Measurements from ENCODE around the gene ZNF175.

Gene ZNF175

DNA sequence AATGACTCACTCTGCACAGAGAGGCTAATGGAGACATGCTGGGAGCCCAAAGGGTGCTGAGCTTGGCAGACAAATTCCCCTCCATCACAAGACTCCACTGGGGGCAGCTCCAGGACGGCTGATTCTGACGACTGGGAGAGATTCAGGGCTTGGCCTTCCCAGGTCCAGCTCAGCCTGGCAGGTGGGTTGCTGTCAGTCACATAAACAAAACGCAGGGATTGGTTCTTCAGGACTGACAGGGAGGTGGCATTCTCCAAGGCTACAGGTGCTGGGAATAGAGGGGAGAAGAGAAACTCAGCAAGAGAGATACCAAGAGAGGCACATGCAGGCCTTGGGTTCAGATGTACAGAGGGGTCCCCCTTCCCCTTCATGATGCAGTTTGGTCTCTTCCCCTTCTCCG is 10.7 kb upstream of the ZNF175 start:
- TF ChIP-seq, protein P1, sequence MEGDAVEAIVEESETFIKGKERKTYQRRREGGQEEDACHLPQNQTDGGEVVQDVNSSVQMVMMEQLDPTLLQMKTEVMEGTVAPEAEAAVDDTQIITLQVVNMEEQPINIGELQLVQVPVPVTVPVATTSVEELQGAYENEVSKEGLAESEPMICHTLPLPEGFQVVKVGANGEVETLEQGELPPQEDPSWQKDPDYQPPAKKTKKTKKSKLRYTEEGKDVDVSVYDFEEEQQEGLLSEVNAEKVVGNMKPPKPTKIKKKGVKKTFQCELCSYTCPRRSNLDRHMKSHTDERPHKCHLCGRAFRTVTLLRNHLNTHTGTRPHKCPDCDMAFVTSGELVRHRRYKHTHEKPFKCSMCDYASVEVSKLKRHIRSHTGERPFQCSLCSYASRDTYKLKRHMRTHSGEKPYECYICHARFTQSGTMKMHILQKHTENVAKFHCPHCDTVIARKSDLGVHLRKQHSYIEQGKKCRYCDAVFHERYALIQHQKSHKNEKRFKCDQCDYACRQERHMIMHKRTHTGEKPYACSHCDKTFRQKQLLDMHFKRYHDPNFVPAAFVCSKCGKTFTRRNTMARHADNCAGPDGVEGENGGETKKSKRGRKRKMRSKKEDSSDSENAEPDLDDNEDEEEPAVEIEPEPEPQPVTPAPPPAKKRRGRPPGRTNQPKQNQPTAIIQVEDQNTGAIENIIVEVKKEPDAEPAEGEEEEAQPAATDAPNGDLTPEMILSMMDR (IDR thresholded peaks at IDR 0.05; ENCODE audit: low read depth, low read length): no peak

DNA sequence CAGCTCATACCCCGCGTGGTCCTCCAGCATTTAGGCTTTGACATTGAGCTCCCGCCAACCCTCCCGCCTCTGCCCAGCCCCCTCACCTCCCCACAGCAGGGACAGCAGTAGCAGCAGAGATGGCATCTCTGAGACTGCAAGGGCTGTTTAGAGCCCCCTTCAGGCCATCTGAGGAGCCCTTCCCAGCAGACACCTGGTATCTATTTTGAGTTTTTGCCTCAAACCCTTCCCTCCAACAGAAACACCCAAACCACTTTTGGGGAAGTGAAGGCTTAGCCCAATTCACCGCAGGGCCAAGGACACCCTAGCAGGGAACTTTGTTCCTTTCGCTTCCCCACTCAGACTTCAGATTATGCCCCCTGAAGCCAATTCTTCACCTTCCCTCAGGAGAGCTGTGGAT is 6.3 kb upstream of the ZNF175 start:
- DNase-seq (ENCODE audit: low read depth, low spot score): no peak
- H3K4me3 ChIP-seq (ENCODE audit: low read depth, low read length): no peak overlapping the region
- in situ Hi-C loops (cut with HindIII; ENCODE audit: low sequenced_read_pairs): no loop called here
- TF ChIP-seq, protein P1 (IDR thresholded peaks at IDR 0.05; ENCODE audit: low read depth, low read length): no peak

More for the DNA sequence above, 10.7 kb upstream of the ZNF175 start:
- H3K4me3 ChIP-seq (ENCODE audit: low read depth, low read length): no peak overlapping the region
- DNase-seq (ENCODE audit: low read depth, low spot score): no peak
- in situ Hi-C loops (cut with HindIII; ENCODE audit: low sequenced_read_pairs): no loop called here

DNA sequence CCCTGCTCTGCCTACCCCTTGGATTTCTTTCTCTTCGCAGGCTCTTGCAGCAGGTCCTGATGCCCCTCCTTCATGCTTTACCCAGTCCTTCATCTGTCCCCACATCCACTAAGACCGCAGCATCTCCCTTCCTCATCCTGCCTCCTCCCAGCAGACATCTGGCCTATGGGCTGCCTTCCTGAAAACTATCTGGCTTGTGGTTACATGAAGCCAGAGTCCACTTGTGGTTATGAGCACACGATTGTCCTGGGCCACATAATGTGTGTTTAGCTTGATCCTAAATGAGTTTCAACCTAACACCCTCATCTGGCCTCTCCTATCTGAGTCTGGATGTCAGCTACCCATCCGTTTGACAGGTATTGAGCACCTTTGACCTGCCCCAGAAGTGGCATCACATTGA is 5.5 kb upstream of the ZNF175 start:
- no peak for DNase-seq (ENCODE audit: low read depth, low spot score)
- TF ChIP-seq, protein P1 (IDR thresholded peaks at IDR 0.05; ENCODE audit: low read depth, low read length): no peak
- in situ Hi-C loops (cut with HindIII; ENCODE audit: low sequenced_read_pairs): no loop called here
- H3K4me3 ChIP-seq (ENCODE audit: low read depth, low read length): no peak overlapping the region

DNA sequence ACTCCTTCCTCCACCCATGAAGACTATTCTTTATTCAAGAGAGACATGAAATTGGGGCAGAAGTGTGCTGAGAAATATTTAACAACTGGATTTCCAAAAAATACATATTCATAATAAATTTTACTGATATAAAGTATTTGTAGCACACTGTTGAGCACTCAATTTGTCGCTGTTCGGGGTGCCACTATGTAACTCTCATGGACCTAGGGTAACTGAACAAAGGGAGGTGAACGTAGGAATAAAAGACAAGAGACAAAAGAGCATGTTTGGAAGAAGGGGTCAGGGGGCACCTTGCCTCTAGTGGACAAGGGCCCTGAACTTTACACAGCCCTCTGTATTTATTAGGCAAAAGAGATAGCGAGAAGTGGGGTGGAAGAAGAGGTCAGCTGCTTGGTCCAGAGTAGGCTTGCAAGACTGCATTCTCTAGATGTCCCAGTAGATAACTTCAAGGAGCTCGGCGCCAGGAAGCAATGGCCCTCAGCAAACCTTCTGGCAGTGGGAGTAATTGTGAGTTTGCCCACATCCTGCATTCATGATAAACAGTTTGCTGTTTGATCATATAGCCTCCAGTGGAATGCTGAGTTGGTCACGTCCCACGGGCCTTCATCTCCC is 4.5 kb upstream of the ZNF175 start:
- in situ Hi-C loops (cut with HindIII; ENCODE audit: low sequenced_read_pairs): no loop called here
- DNase-seq (ENCODE audit: low read depth, low spot score): no peak
- no peak overlapping the region for H3K4me3 ChIP-seq (ENCODE audit: low read depth, low read length)
- TF ChIP-seq, protein P1 (IDR thresholded peaks at IDR 0.05; ENCODE audit: low read depth, low read length): no peak

DNA sequence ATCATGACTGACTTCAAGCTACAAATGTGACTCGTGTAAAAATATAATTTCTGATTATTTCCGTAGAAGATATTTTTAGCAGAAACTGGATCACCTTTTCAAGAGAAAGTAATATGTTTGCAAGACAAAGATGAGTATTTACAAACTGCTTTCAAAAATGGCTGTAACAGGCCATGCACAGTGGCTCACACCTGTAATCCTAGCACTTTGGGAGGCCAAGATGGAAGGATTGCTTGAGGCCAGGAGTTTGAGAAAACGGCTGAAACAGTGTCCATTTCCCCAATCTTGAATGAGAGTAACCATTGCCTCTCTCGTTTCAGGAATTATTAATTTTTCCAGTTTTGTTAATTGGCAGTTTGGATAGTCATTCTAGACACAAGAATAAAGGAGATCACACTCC is 3.5 kb upstream of the ZNF175 start:
- no peak overlapping the region for H3K4me3 ChIP-seq (ENCODE audit: low read depth, low read length)
- TF ChIP-seq, protein P1 (IDR thresholded peaks at IDR 0.05; ENCODE audit: low read depth, low read length): no peak
- in situ Hi-C loops (cut with HindIII; ENCODE audit: low sequenced_read_pairs): no loop called here
- no peak for DNase-seq (ENCODE audit: low read depth, low spot score)

DNA sequence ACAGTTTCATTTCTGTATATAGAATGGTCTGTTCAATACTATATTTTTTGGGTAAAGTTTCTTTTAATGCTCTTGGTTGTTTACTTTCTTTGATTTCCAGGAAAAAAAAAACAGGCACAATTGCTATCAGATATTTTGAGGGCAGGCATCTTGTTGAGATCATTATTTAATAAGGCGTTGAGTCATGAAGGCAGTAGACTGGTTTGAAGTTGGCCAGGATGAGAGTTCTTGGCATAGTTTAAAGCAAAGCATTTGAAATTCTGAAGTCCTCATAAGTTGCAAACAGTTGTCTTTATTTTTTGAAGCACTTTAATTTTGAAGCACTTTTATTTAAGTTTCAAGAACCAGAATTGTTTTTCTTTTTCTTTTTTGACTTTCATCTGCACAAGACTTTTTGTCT is 2.6 kb upstream of the ZNF175 start:
- H3K4me3 ChIP-seq (ENCODE audit: low read depth, low read length): no peak overlapping the region
- TF ChIP-seq, protein P1 (IDR thresholded peaks at IDR 0.05; ENCODE audit: low read depth, low read length): no peak
- DNase-seq (ENCODE audit: low read depth, low spot score): no peak
- in situ Hi-C loops (cut with HindIII; ENCODE audit: low sequenced_read_pairs): no loop called here
